Fibroblast of skin of back (primary cell): ENCODE data around the gene NOVA2.
A peak's percentile ranks its signal among the peaks of the same experiment; 100 is the strongest.

Source experiments
- DNase-seq: peaks from one replicate; pipeline ENCODE4 v3.0.0-alpha.2; 2013

NOVA2 gene

GRCh38 chr19:45960595-45961235 lies 12.9 kb downstream of the NOVA2 start:
- no peak for DNase-seq

GRCh38 chr19:45959517-45960025 lies 14.1 kb downstream of the NOVA2 start:
- no peak for DNase-seq

GRCh38 chr19:45958769-45959516 lies 14.7 kb downstream of the NOVA2 start:
- DNase-seq = no peak

- no peak for DNase-seq
Observed at GRCh38 chr19:45958320-45958719, 15.3 kb downstream of the NOVA2 start.

DNA sequence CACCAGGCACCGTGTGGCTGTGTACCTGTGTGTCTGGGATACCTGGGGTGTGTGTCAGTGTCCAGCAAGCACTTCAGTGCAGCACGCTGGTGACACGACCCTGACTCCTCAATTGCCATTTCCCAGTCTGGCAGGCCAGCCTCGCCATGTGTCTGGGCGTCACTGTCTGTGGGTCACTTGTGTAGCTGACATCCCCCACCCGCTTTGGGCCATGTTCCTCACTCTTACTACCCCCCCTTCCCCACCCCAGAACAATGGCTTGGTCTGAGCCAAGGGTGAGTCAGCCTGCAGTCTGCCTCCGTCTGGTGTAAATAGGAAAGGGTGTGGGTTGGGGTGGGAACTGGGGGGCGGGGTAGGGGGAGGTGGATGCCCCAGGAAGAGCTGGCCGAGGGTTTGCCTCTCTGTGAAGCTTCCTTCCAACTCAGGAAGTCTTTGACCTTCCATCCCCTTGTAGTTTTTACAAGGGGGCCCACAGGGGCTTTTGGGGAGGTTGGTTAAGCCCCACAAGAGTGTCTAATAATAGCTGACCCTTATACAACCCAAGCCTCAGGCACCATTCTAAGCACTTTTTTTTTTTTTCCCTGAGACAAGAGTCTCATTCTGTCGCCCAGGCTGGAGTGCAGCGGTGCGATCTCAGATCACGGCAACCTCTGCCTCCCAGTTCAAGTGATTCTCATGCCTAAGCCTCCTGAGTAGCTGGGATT lies 17.6 kb downstream of the NOVA2 start:
- no peak for DNase-seq

GRCh38 chr19:45954156-45954555 lies 19.5 kb downstream of the NOVA2 start:
- no peak for DNase-seq

DNA sequence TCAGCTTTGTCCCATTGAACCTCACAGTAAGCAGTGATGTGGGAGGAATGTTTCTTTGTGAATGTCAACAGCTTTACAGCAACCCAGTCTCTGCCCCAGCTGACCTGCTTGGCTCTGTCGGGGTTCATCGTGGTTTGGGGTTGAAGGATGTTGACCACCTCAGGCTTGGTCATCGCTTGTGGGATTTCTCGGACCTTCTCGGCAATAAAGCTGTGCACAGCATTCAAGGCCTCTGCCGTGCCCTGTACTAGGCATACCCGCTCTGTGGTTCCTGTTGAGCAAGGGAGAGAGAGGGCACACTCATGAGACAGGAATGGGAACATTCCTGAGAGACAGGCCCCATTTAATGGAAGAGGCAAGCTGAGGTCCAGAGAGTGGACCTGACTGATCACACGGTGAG lies 20.0 kb downstream of the NOVA2 start:
- DNase-seq = no peak

DNA sequence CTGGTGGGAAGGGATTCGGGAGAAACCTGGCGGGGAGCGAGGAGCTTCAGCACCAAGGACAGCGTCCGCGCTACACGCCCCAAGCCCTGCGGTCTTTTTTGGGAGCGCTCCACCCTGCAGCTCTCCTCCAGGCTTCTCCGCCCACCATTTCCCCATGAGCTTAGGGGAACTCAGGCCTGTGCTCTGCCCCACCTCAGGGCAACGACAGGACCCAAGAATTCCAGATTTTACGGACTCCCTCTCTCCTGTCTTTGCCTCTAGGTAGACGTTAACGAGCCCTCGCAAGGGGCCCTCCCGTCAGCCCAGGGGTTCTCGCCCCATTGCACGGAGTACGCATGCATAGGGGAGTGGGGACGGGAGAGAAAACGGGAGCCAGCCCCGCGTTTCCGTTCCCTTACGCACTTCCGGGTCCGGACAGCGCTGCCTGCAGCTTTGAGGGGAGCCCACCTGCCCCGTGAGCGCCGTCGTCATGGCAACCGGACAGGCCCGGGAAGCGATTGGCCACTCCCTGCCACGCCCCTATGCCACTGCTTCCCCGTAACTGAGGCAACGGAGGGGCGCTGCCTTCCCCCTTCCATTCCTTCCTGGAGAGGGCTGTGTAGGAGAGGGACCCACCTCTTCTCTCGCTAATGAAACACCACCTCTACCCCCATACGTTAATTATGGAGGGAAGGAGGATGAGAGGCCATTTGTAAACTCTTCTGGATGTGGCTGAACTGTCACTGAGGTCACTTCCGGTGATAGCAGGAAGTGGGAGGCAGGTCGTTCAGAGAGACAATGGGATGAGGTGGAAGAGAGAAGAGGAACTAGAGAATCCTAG lies 20.8 kb downstream of the NOVA2 start:
- DNase-seq = peak; percentile 51

DNA sequence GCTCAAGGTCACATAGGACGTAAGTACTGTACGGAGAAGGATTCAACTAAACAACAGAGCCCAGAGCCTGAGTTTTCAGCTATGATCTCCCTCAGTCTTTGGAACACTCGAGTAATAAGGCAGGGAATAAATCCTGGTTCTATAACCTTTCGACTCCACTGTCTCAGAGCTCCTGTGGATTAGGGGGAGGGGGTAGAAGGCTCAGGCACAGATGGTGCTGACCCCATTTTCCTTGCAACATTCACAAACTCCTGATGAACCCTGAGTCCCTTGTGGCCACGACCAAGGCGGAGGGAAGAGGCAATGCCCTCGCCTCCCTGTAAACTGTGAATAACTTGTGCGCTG lies 21.4 kb downstream of the NOVA2 start:
- no peak for DNase-seq

DNA sequence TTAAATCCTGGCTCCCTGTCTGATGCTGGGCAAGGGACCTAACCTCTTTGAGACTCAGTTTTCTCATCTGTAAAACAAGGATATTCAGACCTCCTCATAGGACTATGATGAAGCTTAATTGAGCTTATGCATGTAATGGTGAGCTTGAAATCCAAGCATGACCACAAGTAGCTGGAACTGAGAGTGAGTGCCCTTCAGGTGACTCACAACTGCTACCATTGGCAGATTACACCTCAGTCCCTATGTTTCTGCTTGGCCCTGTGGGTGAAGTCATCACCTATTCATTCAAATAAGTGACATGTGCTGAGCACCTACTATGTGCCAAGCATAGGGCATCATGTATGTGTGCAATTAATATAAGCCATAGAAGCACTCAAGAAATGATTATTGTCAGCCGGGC lies 25.7 kb downstream of the NOVA2 start:
- no peak for DNase-seq

DNA sequence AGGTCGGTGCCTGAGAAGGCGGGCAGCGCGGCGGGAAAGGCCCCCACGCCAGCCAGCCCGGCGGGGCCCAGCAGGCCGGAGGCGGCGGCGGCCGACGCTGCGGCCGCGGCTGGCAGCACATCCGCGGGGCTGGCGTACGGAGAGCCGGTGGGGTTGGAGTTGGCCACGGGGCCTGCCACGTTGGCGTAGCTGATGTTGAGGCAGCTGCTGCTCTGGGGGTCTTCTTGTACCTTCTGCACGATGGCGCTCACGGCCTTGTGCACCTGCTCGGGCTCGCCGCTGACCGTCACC lies 33.2 kb downstream of the NOVA2 start:
- no peak for DNase-seq

DNA sequence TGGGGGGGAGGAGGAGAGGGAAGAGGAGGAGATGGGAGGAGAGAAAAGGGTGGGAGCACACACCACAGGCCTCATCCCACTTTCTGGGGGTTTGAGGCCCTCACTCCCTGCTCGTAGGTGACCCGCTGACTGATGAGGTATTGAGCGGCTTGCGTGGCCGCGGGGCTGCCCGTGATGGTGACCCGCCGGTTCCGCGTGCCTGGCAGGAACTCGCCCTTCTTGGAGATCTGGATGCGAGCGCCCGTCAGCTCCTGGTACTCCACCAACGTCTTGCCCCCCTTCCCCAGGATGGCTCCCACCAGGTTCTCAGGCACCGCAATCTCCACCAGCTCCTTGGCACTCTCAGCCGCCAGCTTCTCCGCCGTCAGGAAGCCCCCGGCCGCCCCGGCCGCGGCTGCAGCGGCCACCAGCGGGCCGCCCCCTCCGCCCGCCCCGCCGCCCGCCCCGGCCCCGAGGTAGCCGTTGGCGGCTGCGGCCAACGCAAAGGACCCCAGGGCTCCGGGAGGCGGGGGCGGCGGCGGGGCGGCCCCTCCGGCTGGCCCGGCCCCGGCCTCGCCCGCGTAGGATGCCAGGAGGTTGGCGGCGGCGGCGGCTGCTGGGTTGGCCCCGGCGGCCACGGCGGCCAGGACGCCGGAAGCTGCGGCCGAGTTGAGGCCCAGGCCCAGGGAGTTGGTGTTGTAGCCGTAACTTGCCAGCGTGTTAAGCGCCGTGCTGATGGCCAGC lies 33.7 kb downstream of the NOVA2 start:
- DNase-seq = no peak

DNA sequence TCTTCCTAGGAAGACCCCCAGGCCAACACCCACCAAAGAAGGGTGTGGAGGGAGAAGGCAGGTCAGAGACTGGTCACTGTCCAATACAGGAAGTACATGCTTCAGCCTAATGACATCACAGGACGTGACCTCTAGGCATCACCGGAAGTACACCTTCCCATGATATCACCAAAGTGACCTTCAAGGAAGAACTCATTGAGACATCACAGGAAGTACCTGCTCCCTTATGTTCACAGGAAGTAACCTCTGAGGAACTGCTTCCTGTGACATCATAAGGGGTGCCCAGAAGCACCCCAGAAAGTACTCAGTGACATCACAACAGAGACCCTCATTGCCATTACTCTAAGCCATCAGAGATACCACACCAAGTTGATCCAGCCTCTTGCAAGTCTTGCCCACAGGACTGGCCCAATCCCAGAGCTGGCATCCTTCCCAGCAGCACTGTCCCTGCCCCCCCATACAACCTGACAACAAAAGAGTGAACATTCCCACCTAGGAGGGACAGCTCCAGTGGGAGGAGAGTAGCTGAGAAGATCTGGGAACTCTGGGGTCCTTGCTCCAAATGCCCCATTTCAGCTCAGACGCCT lies 34.8 kb downstream of the NOVA2 start:
- no peak for DNase-seq

GRCh38 chr19:45935267-45935666 lies 38.4 kb downstream of the NOVA2 start:
- DNase-seq = no peak

DNA sequence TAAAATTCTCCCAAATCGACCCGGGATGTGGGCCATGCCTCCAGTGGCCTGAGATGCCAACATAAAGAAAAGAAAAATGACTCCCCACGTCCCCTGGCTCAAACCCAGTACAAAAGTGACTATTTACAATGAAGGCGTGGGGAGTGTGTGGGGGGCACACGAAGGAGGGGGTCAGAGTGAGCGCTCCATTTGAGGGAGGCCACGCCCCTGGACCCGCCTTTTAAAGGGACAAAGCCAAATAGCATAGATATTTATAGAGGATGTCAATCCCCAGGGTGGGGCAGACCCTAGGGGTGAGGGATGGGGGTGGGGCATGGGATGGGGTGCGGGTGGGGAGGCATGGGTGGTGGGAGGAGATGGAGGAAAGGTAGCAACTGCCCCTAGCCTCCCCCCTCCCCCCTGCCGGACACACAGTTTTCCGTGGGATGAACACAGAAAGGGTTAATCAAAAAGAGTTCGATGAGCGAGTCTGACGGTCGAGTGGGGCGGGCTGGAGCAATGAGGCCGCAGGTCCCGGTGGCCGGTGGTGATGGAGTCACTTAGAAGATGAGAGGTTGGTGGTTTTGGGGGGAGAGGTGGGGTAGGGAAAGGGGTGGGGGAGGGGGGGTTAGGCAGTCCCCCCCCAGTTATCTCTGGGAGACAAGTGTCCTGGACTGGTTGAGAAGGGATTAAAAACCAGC lies 39.0 kb downstream of the NOVA2 start:
- DNase-seq = no peak

- no peak for DNase-seq
Observed at GRCh38 chr19:45933759-45934158, 39.9 kb downstream of the NOVA2 start.

GRCh38 chr19:45931055-45931454 lies 42.6 kb downstream of the NOVA2 start:
- DNase-seq = no peak

DNA sequence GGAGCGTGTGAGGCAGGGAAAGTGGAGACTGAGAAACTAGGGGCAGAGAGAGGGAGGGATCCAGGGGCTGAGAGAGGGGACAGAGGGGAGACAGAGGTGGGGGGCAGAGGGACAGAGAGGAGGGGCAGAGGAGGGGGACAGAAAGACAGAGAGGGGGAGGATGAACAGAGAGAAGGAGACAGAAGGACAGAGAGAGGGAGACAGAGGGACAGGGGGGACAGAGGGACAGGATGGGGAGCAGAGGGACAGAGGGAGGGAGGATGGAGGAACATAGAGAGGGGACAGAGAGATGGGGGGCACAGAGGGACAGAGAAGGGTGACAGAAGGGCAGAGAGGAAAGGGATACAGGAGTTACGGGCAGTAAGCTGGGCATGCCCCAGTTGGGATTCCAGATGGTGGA lies 44.4 kb downstream of the NOVA2 start:
- no peak for DNase-seq

DNA sequence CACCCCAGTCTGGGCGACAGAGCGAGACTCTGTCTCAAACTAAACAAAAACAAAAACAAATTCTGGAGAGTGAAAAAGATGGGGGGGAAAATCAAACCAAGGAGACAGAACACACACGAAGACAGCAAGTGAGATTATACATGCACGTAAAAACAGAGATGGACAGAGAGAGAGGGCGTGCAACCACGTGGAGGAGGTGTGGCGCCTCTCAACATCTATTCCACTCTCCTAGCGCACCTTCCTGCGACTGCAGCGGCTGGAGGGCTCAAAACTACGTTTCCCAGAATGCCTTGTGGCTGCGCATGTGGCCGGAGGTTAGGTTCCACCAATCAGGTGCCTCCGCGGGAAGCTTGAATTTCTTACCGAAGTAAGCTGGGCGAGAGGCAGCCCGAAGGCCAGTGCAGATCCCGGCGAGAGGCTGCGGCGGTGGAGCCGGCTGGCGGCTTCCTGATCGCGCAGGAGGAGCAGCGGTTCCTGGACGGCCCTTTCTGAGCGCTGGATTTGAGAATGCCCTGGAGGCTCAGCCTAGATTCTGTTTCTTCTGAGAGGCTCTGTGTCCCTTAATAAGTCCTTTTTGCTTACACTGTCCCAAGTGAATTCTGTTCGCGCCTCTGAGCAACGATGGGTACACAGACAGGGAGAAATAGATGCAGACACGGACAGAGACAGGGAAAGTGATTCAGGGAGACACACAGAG lies 46.0 kb downstream of the NOVA2 start:
- peak; percentile 88 for DNase-seq

GRCh38 chr19:45924891-45925447 lies 48.7 kb downstream of the NOVA2 start:
- no peak for DNase-seq
